CD14-positive monocyte (primary cell): ENCODE results near the gene MLEC. TPM values are rescaled to one million over a fixed set of nuclear protein-coding genes. Genes with fewer than 3 reads are reported as not detected.

Experiments
- DNase-seq, 3 donors: peaks; one replicate each; pipeline ENCODE4 v3.0.0-alpha.2; 2011 to 2022
- H2AFZ ChIP-seq: 2 replicates; pipeline ENCODE4 v1.6.0; 2012; ENCODE audit warnings: mild to moderate bottlenecking, low read depth, low read length, inconsistent platforms; ENCODE audit not compliant: insufficient read depth, poor library complexity, severe bottlenecking
- H3K27ac ChIP-seq, 2 donors: 1 replicate in 1 of 2; 2 replicates in 1 of 2; pipeline ENCODE4 v1.5.1; 2012 to 2013; ENCODE audit warnings: low read length in 2 of 2, control low read depth in 1 of 2, inconsistent platforms in 1 of 2, low read depth in 1 of 2, mild to moderate bottlenecking in 1 of 2
- H3K27me3 ChIP-seq, 2 donors: one replicate each; pipeline versions ENCODE4 v1.6.0 to v1.6.1; 2011 to 2013; ENCODE audit warnings: low read length in 2 of 2; ENCODE audit not compliant: control insufficient read depth in 2 of 2, insufficient read depth in 2 of 2
- H3K36me3 ChIP-seq, 2 donors: replicated peaks in 1 of 2; 1 replicate in 1 of 2; 2 replicates in 1 of 2; pipeline versions ENCODE4 v1.5.1 to v1.6.1; 2012 to 2013; ENCODE audit warnings: low read length in 2 of 2, control low read depth in 1 of 2, inconsistent platforms in 1 of 2, mild to moderate bottlenecking in 1 of 2; ENCODE audit not compliant: insufficient read depth in 2 of 2, control insufficient read depth in 1 of 2
- H3K4me1 ChIP-seq, 2 donors: 1 replicate in 1 of 2; 2 replicates in 1 of 2; pipeline versions ENCODE4 v1.5.1 to v1.6.1; 2012 to 2013; ENCODE audit warnings: low read length in 2 of 2, control low read depth in 1 of 2, inconsistent platforms in 1 of 2, mild to moderate bottlenecking in 1 of 2, moderate library complexity in 1 of 2; ENCODE audit not compliant: insufficient read depth in 2 of 2, control insufficient read depth in 1 of 2
- H3K4me2 ChIP-seq: replicated peaks from 2 replicates; pipeline ENCODE3; 2012; ENCODE audit warnings: low read length, moderate library complexity, mild to moderate bottlenecking; ENCODE audit not compliant: poor library complexity, severe bottlenecking; ENCODE audit errors: extremely low read depth
- H3K4me3 ChIP-seq, 3 experiments: fragments of 200-600 bp in 1 of 3; sonication (generic) in 1 of 3; replicated peaks in 1 of 3; 1 replicate in 2 of 3; 2 replicates in 1 of 3; pipeline ENCODE4 v1.5.1; 2011 to 2013; ENCODE audit warnings: low read length in 3 of 3, mild to moderate bottlenecking in 3 of 3, control low read depth in 2 of 3, low read depth in 2 of 3, inconsistent platforms in 1 of 3, moderate library complexity in 1 of 3
- H3K79me2 ChIP-seq: 2 replicates; pipeline ENCODE4 v1.6.0; 2012; ENCODE audit warnings: mild to moderate bottlenecking, control low read depth, inconsistent platforms, low read length, moderate library complexity; ENCODE audit not compliant: insufficient read depth
- H3K9ac ChIP-seq: 2 replicates; pipeline ENCODE4 v1.6.0; 2017; ENCODE audit warnings: low read length, mild to moderate bottlenecking; ENCODE audit not compliant: insufficient read depth, poor library complexity, severe bottlenecking
- H3K9me3 ChIP-seq, 2 donors: replicated peaks in 1 of 2; 1 replicate in 1 of 2; 2 replicates in 1 of 2; pipeline versions ENCODE4 v1.5.1 to v1.6.1; 2012 to 2013; ENCODE audit warnings: low read length in 2 of 2, control low read depth in 1 of 2; ENCODE audit not compliant: control insufficient read depth in 1 of 2, insufficient read depth in 1 of 2
- H4K20me1 ChIP-seq: 2 replicates; pipeline ENCODE4 v1.6.0; 2012; ENCODE audit warnings: mild to moderate bottlenecking, low read length, control low read depth, moderate library complexity; ENCODE audit not compliant: insufficient read depth
- H3K27ac Mint-ChIP-seq, 7 donors: one replicate each; pipeline ENCODE4 v1.8.0; 2020; ENCODE audit warnings: mild to moderate bottlenecking in 7 of 7, mixed read lengths in 7 of 7, moderate library complexity in 6 of 7, inconsistent platforms in 2 of 7
- H3K27me3 Mint-ChIP-seq, 3 donors: one replicate each; pipeline ENCODE4 v1.8.0; 2021 to 2022; ENCODE audit warnings: low read depth in 3 of 3, mild to moderate bottlenecking in 3 of 3, mixed read lengths in 3 of 3, moderate library complexity in 3 of 3, inconsistent platforms in 1 of 3
- H3K36me3 Mint-ChIP-seq, 2 donors: one replicate each; pipeline ENCODE4 v1.8.0; 2020; ENCODE audit warnings: mixed read lengths in 2 of 2, inconsistent platforms in 1 of 2, mild to moderate bottlenecking in 1 of 2
- H3K4me1 Mint-ChIP-seq: one replicate; pipeline ENCODE4 v1.8.0; 2020; ENCODE audit warnings: mild to moderate bottlenecking, mixed read lengths
- H3K4me3 Mint-ChIP-seq, 2 donors: one replicate each; pipeline ENCODE4 v1.8.0; 2020; ENCODE audit warnings: mild to moderate bottlenecking in 2 of 2, mixed read lengths in 2 of 2, moderate library complexity in 1 of 2
- H3K9me3 Mint-ChIP-seq, 7 donors: one replicate each; pipeline ENCODE4 v1.8.0; 2020 to 2022; ENCODE audit warnings: mixed read lengths in 7 of 7, mild to moderate bottlenecking in 6 of 7, moderate library complexity in 6 of 7, inconsistent platforms in 2 of 7
- CTCF ChIP-seq: fragments of 200-600 bp; IDR thresholded peaks from one replicate; pipeline ENCODE4 v1.8.0; 2022; ENCODE audit warnings: antibody characterized with exemption, mild to moderate bottlenecking
- WGBS: methylation state at CpG from one replicate; pipeline ENCODE4 v1.1.5; 2013; ENCODE audit warnings: missing lambda C conversion rate; ENCODE audit not compliant: insufficient coverage; 5-methylcytosine and 5-hydroxymethylcytosine counted together
- intact Hi-C, 2 donors: fragments of 100-400 bp; cut with micrococcal nuclease; formaldehyde crosslinking; loops; one replicate each; pipeline versions ENCODE4 v1.15.0 to v1.15.1; 2023
- polyA plus RNA-seq, 3 donors: library from polyadenylated mRNA; depleted of rRNA in 1 of 3; unstranded in 2 of 3; stranded (reverse) in 1 of 3; fragments of 300-500 nt in 2 of 3; fragments of >200 nt in 1 of 3; fragmentation: Illumina TruSeq in 2 of 3; gene quantifications; 1 replicate in 2 of 3; 2 replicates in 1 of 3; pipeline ENCODE4 v1.2.3, GENCODE V29; 2012 to 2021

Gene MLEC
- polyA plus RNA-seq, 3 donors = 10.9 to 79.5 (median 65.3) TPM

- DNase-seq = no peak
- Histone ChIP-seq H4K20me1 (no peaks in the 10 kb centered on the region), H3K27ac (no peak overlapping the region), H3K9me3 (no peaks in the 10 kb centered on the region), H3K9ac (no peak overlapping the region), H3K36me3 (peaks cover 25 to 60% of the 10 kb centered on the region in 2 donors), H2AFZ (no peak overlapping the region), H3K4me3 (no peak overlapping the region), H3K79me2 (peaks cover 16% of the 10 kb centered on the region), H3K27me3 (no peaks in the 10 kb centered on the region), H3K4me2 (no peak overlapping the region), H3K4me1 (peaks cover 21 to 25% of the 10 kb centered on the region in 2 donors)
- H3K9me3 Mint-ChIP-seq = no peaks in the 10 kb centered on the region
- intact Hi-C loops = no loop called here
- peak overlapping the region in 1 of 7 donors; percentile 41 for H3K27ac Mint-ChIP-seq
- TF ChIP-seq CTCF = no peak
- H3K4me3 Mint-ChIP-seq = no peak overlapping the region
- peaks cover 0 to 1% (median 0%) of the 10 kb centered on the region in 3 donors for H3K27me3 Mint-ChIP-seq
- H3K4me1 Mint-ChIP-seq = peaks cover 22% of the 10 kb centered on the region
- WGBS = 100% methylated on average over 1 of the region's 1 CpG
- peaks cover 43 to 57% of the 10 kb centered on the region in 2 donors for H3K36me3 Mint-ChIP-seq
Measured at GRCh38 chr12:120702637-120703036, 15.7 kb downstream of the MLEC start.

GRCh38 chr12:120703311-120703942 is 16.5 kb downstream of the MLEC start:
- H3K27me3 ChIP-seq = no peaks in the 10 kb centered on the region
- no peaks in the 10 kb centered on the region for H3K9me3 Mint-ChIP-seq
- peaks cover 48 to 56% of the 10 kb centered on the region in 2 donors for H3K36me3 Mint-ChIP-seq
- H3K4me1 ChIP-seq = peaks cover 17 to 19% of the 10 kb centered on the region in 2 donors
- H3K4me2 ChIP-seq = no peak overlapping the region
- peaks cover 24 to 56% of the 10 kb centered on the region in 2 donors for H3K36me3 ChIP-seq
- WGBS = 90% methylated on average over 4 of the region's 11 CpGs
- no peak overlapping the region for H3K4me3 ChIP-seq
- TF ChIP-seq CTCF = no peak
- H2AFZ ChIP-seq = no peak overlapping the region
- H3K79me2 ChIP-seq = peaks cover 10% of the 10 kb centered on the region
- no peaks in the 10 kb centered on the region for H4K20me1 ChIP-seq
- no peaks in the 10 kb centered on the region for H3K9me3 ChIP-seq
- H3K27ac Mint-ChIP-seq = peak overlapping the region in 2 of 7 donors; percentile 31 to 52
- H3K4me1 Mint-ChIP-seq = peaks cover 18% of the 10 kb centered on the region
- H3K9ac ChIP-seq = no peak overlapping the region
- intact Hi-C loops = no loop called here
- no peak for DNase-seq
- H3K27ac ChIP-seq = no peak overlapping the region
- H3K4me3 Mint-ChIP-seq = no peak overlapping the region
- peaks cover 0 to 1% (median 0%) of the 10 kb centered on the region in 3 donors for H3K27me3 Mint-ChIP-seq
